ENCODE measurements around the gene CGAS. TPM values are rescaled to one million over a fixed set of nuclear protein-coding genes. Genes with fewer than 3 reads are reported as not detected.

CGAS gene
- total RNA-seq, 1 experiment from 2014 or later: 4.6 TPM

DNA sequence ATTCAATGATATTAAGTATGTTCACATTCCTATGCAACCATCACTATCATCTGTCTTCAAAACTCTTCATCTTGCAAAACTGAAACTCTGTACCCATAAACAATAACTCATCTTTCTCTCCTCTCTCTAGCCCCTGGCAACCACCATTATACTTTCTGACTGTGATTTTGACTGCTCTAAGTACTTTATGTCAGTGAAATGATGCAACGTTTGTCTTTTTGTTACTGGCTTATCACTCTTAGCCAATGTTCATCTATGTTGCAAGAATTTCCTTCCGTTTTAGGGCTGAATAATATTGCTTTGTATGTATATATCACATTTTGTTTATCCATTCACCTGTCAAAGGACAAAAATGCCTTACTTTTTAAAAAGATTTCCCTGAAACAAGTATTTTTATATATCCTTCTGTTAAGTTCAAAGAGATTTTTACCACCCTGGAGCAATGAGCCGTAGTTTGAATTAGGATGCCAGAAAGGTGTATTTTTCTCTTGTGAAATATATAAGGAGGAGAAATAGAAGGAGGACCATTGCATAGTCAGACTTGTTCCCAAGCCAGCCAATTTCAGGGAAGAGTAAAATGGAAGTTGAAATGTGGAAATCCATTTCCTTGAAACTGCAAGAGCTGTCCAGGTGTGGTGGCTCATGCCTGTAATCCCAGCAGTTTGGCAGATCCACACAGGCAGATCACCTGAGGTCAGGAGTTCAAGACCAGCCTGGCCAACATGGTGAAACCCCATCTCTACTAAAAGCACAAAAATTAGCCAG, 4.0 kb upstream of the CGAS start:
- intact Hi-C loops (cut with micrococcal nuclease; ENCODE audit: unreplicated experiment): no loop called here
- no TSS peak for BruUV-seq (replicated peaks)
- peak; percentile 44 for DNase-seq (ENCODE audit: low spot score)
- Histone ChIP-seq H3K4me3 (ENCODE audit: low read depth, low read length, poor library complexity, severe bottlenecking) (no peak overlapping the region), H3K4me1 (ENCODE audit: insufficient read depth, low read length, poor library complexity, severe bottlenecking) (peaks cover 7% of the 10 kb centered on the region), H3K27me3 (replicated peaks; ENCODE audit: insufficient read depth, low read depth, low read length, poor library complexity) (no peaks in the 10 kb centered on the region), H3K27ac (ENCODE audit: low read depth, low read length, poor library complexity, severe bottlenecking) (no peak overlapping the region), H3K9me3 (ENCODE audit: low read depth, low read length, poor library complexity, severe bottlenecking) (no peaks in the 10 kb centered on the region), H3K36me3 (ENCODE audit: insufficient read depth, low read length, poor library complexity, severe bottlenecking) (no peaks in the 10 kb centered on the region)
- POLR2A ChIA-PET (ENCODE audit: low non-redundant PET): no interaction called here
- CTCF ChIA-PET: no interaction called here
- TF ChIP-seq EZH2 (IDR thresholded peaks at IDR 0.05; ENCODE audit: borderline replicate concordance, low read depth, low read length, poor library complexity, severe bottlenecking): no peak
- TF ChIP-seq, protein P1, sequence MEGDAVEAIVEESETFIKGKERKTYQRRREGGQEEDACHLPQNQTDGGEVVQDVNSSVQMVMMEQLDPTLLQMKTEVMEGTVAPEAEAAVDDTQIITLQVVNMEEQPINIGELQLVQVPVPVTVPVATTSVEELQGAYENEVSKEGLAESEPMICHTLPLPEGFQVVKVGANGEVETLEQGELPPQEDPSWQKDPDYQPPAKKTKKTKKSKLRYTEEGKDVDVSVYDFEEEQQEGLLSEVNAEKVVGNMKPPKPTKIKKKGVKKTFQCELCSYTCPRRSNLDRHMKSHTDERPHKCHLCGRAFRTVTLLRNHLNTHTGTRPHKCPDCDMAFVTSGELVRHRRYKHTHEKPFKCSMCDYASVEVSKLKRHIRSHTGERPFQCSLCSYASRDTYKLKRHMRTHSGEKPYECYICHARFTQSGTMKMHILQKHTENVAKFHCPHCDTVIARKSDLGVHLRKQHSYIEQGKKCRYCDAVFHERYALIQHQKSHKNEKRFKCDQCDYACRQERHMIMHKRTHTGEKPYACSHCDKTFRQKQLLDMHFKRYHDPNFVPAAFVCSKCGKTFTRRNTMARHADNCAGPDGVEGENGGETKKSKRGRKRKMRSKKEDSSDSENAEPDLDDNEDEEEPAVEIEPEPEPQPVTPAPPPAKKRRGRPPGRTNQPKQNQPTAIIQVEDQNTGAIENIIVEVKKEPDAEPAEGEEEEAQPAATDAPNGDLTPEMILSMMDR (conservative IDR thresholded peaks at IDR 0.05; ENCODE audit: low read depth, low read length): no peak

DNA sequence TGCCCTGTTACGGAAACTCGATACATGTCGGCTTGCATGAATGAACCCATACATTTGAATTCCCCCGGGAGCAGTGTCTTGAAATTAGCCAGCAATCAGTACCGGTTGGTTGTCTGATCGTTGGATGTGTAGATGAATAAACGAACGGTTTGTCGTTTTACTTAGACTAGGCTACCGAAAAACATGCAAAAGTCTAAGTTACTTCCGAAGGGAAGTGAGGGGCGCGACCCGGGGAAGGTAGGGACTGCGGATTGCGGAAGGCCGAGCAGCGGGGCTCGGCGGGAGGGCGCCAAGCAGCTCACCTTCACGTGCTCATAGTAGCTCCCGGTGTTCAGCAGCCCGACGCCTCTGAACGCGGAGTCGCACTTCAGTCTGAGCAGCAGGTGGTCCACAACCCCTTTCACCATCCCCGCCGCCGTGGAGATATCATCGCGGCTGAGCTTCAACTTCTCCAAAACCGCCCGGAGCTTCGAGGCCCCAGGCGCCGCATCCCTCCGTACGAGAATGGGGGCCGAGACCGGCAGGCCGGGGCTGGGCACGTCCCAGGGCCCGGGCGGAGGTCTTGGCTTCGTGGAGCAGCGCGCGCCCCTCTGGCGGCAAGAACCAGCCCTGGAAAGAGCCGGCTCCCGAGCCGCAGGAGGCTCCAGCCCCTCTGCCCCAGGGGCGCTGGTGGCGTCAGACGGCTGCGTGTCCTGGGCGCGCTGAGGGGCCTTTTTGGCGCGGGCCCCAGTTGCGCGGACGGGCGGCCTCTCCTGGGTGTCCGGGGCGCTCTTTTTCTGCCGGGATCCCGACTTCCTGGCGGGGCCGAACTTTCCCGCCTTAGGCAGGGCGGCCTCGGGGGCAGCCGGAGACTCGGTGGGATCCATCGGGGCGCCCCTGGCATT, 632 bp downstream of the CGAS start:
- intact Hi-C loops (cut with micrococcal nuclease; ENCODE audit: unreplicated experiment): no loop called here
- peaks cover 8% of the 10 kb centered on the region for H3K4me1 ChIP-seq (ENCODE audit: insufficient read depth, low read length, poor library complexity, severe bottlenecking)
- peak; percentile 66 for DNase-seq (ENCODE audit: low spot score)
- H3K9me3 ChIP-seq (ENCODE audit: low read depth, low read length, poor library complexity, severe bottlenecking): no peaks in the 10 kb centered on the region
- H3K4me3 ChIP-seq (ENCODE audit: low read depth, low read length, poor library complexity, severe bottlenecking): peak overlapping the region; percentile 43
- no peaks in the 10 kb centered on the region for H3K36me3 ChIP-seq (ENCODE audit: insufficient read depth, low read length, poor library complexity, severe bottlenecking)
- no peaks in the 10 kb centered on the region for H3K27me3 ChIP-seq (replicated peaks; ENCODE audit: insufficient read depth, low read depth, low read length, poor library complexity)
- TF ChIP-seq, protein P1 (conservative IDR thresholded peaks at IDR 0.05; ENCODE audit: low read depth, low read length): 0 out of 2 replicates have a peak, but pooled peaks have one; percentile 10
- no peak for TF ChIP-seq EZH2 (IDR thresholded peaks at IDR 0.05; ENCODE audit: borderline replicate concordance, low read depth, low read length, poor library complexity, severe bottlenecking)
- no TSS peak for BruUV-seq (replicated peaks)
- H3K27ac ChIP-seq (ENCODE audit: low read depth, low read length, poor library complexity, severe bottlenecking): peak overlapping the region; percentile 48
- CTCF ChIA-PET: no interaction called here
- POLR2A ChIA-PET (ENCODE audit: low non-redundant PET): no interaction called here

DNA sequence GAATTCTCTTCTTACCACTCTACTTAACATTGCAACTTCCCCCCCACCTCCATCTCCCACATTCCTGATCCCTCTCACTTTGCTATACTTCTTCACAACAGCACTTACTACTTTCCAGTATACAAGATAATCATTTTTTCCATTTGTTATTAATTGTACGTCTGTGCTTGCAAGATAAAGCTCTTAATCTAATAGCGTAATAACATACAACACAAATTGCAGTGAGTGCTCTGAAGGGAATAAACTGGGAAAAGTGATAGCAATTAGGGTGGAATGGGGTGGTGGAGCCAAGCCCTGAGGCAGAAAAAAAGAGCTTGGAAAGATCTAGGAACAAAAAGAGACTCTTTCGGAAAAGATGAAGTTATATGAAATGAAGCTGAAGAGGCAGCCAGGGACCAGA, 8.5 kb downstream of the CGAS start:
- Histone ChIP-seq H3K4me1 (ENCODE audit: insufficient read depth, low read length, poor library complexity, severe bottlenecking) (no peaks in the 10 kb centered on the region), H3K9me3 (ENCODE audit: low read depth, low read length, poor library complexity, severe bottlenecking) (no peaks in the 10 kb centered on the region), H3K27me3 (replicated peaks; ENCODE audit: insufficient read depth, low read depth, low read length, poor library complexity) (no peaks in the 10 kb centered on the region), H3K4me3 (ENCODE audit: low read depth, low read length, poor library complexity, severe bottlenecking) (no peak overlapping the region), H3K27ac (ENCODE audit: low read depth, low read length, poor library complexity, severe bottlenecking) (no peak overlapping the region), H3K36me3 (ENCODE audit: insufficient read depth, low read length, poor library complexity, severe bottlenecking) (no peaks in the 10 kb centered on the region)
- no peak for DNase-seq (ENCODE audit: low spot score)
- ChIA-PET POLR2A (ENCODE audit: low non-redundant PET) (no interaction called here), CTCF (interaction anchor here (0.6 kb wide), 1 partner anchor 10 kb away, joined by 4 read pairs; no protein-coding TSS in a partner anchor)
- no TSS peak for BruUV-seq (replicated peaks)
- intact Hi-C loops (cut with micrococcal nuclease; ENCODE audit: unreplicated experiment): no loop called here
- TF ChIP-seq, protein P1 (conservative IDR thresholded peaks at IDR 0.05; ENCODE audit: low read depth, low read length): no peak
- no peak for TF ChIP-seq EZH2 (IDR thresholded peaks at IDR 0.05; ENCODE audit: borderline replicate concordance, low read depth, low read length, poor library complexity, severe bottlenecking)
